ENCODE results near the gene DYNC1H1.

- TF ChIP-seq EZH2 (IDR thresholded peaks at IDR 0.05; ENCODE audit: insufficient read depth, low read length): no peak
- TF ChIP-seq, protein P1, sequence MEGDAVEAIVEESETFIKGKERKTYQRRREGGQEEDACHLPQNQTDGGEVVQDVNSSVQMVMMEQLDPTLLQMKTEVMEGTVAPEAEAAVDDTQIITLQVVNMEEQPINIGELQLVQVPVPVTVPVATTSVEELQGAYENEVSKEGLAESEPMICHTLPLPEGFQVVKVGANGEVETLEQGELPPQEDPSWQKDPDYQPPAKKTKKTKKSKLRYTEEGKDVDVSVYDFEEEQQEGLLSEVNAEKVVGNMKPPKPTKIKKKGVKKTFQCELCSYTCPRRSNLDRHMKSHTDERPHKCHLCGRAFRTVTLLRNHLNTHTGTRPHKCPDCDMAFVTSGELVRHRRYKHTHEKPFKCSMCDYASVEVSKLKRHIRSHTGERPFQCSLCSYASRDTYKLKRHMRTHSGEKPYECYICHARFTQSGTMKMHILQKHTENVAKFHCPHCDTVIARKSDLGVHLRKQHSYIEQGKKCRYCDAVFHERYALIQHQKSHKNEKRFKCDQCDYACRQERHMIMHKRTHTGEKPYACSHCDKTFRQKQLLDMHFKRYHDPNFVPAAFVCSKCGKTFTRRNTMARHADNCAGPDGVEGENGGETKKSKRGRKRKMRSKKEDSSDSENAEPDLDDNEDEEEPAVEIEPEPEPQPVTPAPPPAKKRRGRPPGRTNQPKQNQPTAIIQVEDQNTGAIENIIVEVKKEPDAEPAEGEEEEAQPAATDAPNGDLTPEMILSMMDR (IDR thresholded peaks at IDR 0.05; ENCODE audit: insufficient read depth, low read depth, low read length): no peak
Measured at GRCh38 chr14:102008891-102009290, 44.5 kb downstream of the DYNC1H1 start.

All from astrocyte (in vitro differentiated cells and primary cell).